ENCODE measurements around the gene UBL4A. TPM values are rescaled to one million over a fixed set of nuclear protein-coding genes. Genes with fewer than 3 reads are reported as not detected.

Gene UBL4A
- polyA plus RNA-seq, 1 donor (not counting 4 experiments of a cell fraction or from before 2014, with no cell fraction given): 15.2 TPM

DNA sequence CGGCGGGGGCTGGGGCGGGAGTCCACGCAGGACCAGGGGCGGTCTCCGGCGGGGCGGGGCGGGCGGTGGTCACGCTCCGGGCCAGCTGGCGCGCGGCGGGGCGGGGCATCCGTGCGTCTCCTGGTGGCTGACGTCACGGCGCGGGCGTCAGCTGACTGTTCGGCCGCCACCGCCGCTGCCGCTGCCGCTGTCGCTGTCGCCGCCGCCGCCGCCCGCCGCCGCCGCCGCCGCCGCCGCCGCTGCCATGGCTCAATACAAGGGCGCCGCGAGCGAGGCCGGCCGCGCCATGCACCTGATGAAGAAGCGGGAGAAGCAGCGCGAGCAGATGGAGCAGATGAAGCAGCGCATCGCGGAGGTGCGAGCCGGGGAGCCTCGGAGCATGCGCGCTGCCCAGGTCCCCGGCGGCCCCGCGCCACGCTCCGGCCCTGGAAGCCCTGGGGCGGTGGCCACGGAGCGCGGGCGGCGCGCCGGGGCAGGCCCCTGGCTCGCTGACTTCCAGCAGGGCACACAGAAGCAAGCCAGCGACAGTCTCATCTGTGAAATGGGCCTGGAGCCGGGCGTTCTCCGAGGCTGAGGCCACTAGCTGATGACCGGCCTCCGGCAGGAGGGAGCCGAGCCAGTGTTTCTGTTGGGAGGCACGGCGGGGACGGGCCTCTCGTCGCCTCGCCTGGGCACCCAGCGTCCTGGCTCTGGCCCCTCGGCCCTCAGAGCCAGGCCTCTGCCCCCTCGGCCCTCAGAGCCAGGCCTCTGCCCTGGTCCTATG is 42.2 kb downstream of the UBL4A start, which contains the start of gene FAM50A:
Gene FAM50A, plus strand, starts transcription at position 150 of the 763 bp plus-strand sequence. Its CDS starts 95 bp downstream, at position 245.
- H4K20me1 ChIP-seq (ENCODE audit: control insufficient read depth, extremely low read depth, insufficient read depth, low read length): no peaks in the 10 kb centered on the region
- H3K4me2 ChIP-seq (ENCODE audit: control insufficient read depth, extremely low read depth, insufficient read depth, low read depth, low read length): peak within 1 kb of the TSS; percentile 71
- FAIRE-seq (no peak), DNase-seq (ENCODE audit: low read depth, low spot score) (no peak)
- H3K79me2 ChIP-seq (ENCODE audit: control insufficient read depth, insufficient read depth, low read length): peaks cover 4% of the 10 kb centered on the region
- dilution Hi-C loops (cut with MboI; ENCODE audit: extremely low pct_ligation_motif_present, low sequenced_read_pairs): no loop called here
- H3K4me3 ChIP-seq (ENCODE audit: control insufficient read depth in 2 of 3, extremely low read depth in 1 of 3, insufficient read depth in 2 of 3, low read depth in 1 of 3, low read length in 3 of 3): peak within 1 kb of the TSS; percentile 48 to 54 (median 49)
- H3K9me1 ChIP-seq (ENCODE audit: control insufficient read depth, extremely low read depth, insufficient read depth, low read length): no peaks in the 10 kb centered on the region
- H3K9ac ChIP-seq (ENCODE audit: control insufficient read depth, extremely low read depth, insufficient read depth, low read length): peak within 1 kb of the TSS; percentile 54
- H3K9me3 ChIP-seq (ENCODE audit: control insufficient read depth, low read depth, low read length): no peaks in the 10 kb centered on the region
- no peak for TF ChIP-seq EZH2 (IDR thresholded peaks at IDR 0.05; ENCODE audit: low read length)
- TF ChIP-seq, protein P1, sequence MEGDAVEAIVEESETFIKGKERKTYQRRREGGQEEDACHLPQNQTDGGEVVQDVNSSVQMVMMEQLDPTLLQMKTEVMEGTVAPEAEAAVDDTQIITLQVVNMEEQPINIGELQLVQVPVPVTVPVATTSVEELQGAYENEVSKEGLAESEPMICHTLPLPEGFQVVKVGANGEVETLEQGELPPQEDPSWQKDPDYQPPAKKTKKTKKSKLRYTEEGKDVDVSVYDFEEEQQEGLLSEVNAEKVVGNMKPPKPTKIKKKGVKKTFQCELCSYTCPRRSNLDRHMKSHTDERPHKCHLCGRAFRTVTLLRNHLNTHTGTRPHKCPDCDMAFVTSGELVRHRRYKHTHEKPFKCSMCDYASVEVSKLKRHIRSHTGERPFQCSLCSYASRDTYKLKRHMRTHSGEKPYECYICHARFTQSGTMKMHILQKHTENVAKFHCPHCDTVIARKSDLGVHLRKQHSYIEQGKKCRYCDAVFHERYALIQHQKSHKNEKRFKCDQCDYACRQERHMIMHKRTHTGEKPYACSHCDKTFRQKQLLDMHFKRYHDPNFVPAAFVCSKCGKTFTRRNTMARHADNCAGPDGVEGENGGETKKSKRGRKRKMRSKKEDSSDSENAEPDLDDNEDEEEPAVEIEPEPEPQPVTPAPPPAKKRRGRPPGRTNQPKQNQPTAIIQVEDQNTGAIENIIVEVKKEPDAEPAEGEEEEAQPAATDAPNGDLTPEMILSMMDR (optimal IDR thresholded peaks at IDR 0.05 in 1 of 3, IDR thresholded peaks at IDR 0.05 in 1 of 3, conservative IDR thresholded peaks at IDR 0.05 in 1 of 3; ENCODE audit: extremely low read depth in 1 of 3, insufficient read depth in 2 of 3, low read length in 3 of 3): no peak
- H3K4me1 ChIP-seq (ENCODE audit: control insufficient read depth, extremely low read depth, insufficient read depth, low read length): peaks cover 11% of the 10 kb centered on the region
- H3K27ac ChIP-seq (ENCODE audit: control insufficient read depth, insufficient read depth, low read length): no peak within 1 kb of the TSS
- no peaks in the 10 kb centered on the region for H3K27me3 ChIP-seq (ENCODE audit: control insufficient read depth, extremely low read depth, insufficient read depth, low read length)
- no peak within 1 kb of the TSS for H2AFZ ChIP-seq (ENCODE audit: control insufficient read depth, low read length)
- peaks cover 0 to 6% of the 10 kb centered on the region in 2 experiments for H3K36me3 ChIP-seq (ENCODE audit: control insufficient read depth in 2 of 2, extremely low read depth in 1 of 2, insufficient read depth in 2 of 2, low read length in 2 of 2)

DNA sequence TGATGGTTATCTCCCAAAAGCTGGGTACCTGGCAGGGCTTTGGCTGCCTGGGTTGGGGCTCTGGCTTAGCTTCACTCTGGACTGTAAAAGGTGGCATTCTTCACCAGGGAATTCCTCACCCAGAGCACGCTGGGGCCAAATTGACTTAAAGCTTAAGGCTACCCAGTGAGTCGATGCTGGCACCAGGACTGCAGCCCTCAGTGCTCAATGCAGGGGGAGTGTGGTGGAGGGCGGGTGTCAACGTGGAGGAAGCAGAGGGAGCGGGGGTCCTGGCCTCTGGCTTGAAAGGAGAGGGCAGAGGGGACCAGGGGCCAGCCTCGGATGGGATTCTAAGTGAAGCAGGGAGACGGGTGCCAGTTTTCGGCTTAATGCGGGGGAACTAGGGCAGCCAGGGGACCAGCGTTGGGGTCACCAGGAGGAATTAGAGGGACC is 42.9 kb downstream of the UBL4A start:
- Histone ChIP-seq H3K27ac (ENCODE audit: control insufficient read depth, insufficient read depth, low read length) (no peak overlapping the region), H3K4me2 (ENCODE audit: control insufficient read depth, extremely low read depth, insufficient read depth, low read depth, low read length) (no peak overlapping the region), H3K9ac (ENCODE audit: control insufficient read depth, extremely low read depth, insufficient read depth, low read length) (no peak overlapping the region), H3K9me1 (ENCODE audit: control insufficient read depth, extremely low read depth, insufficient read depth, low read length) (no peaks in the 10 kb centered on the region), H2AFZ (ENCODE audit: control insufficient read depth, low read length) (no peak overlapping the region), H3K27me3 (ENCODE audit: control insufficient read depth, extremely low read depth, insufficient read depth, low read length) (no peaks in the 10 kb centered on the region), H4K20me1 (ENCODE audit: control insufficient read depth, extremely low read depth, insufficient read depth, low read length) (no peaks in the 10 kb centered on the region), H3K4me1 (ENCODE audit: control insufficient read depth, extremely low read depth, insufficient read depth, low read length) (peaks cover 12% of the 10 kb centered on the region), H3K4me3 (ENCODE audit: control insufficient read depth in 2 of 3, extremely low read depth in 1 of 3, insufficient read depth in 2 of 3, low read depth in 1 of 3, low read length in 3 of 3) (no peak overlapping the region), H3K79me2 (ENCODE audit: control insufficient read depth, insufficient read depth, low read length) (peaks cover 11% of the 10 kb centered on the region), H3K9me3 (ENCODE audit: control insufficient read depth, low read depth, low read length) (peaks cover 2% of the 10 kb centered on the region), H3K36me3 (ENCODE audit: control insufficient read depth in 2 of 2, extremely low read depth in 1 of 2, insufficient read depth in 2 of 2, low read length in 2 of 2) (peaks cover 2 to 4% of the 10 kb centered on the region in 2 experiments)
- DNase-seq (ENCODE audit: low read depth, low spot score) (no peak), FAIRE-seq (no peak)
- no peak for TF ChIP-seq EZH2 (IDR thresholded peaks at IDR 0.05; ENCODE audit: low read length)
- TF ChIP-seq, protein P1 (optimal IDR thresholded peaks at IDR 0.05 in 1 of 3, IDR thresholded peaks at IDR 0.05 in 1 of 3, conservative IDR thresholded peaks at IDR 0.05 in 1 of 3; ENCODE audit: extremely low read depth in 1 of 3, insufficient read depth in 2 of 3, low read length in 3 of 3): no peak
- dilution Hi-C loops (cut with MboI; ENCODE audit: extremely low pct_ligation_motif_present, low sequenced_read_pairs): no loop called here

Data from keratinocyte (primary cell).